Central memory CD8-positive, alpha-beta T cell (primary cell): Measurements from ENCODE around the gene SHC2.

Experiments
- ATAC-seq: fragments of 150-1000 bp; cut with Tn5 transposase; replicated peaks from 2 replicates; pipeline ENCODE4 v1.10.0; 2022; ENCODE audit warnings: mild to moderate bottlenecking, moderate FRiP score, moderate number of reproducible peaks; ENCODE audit not compliant: poor library complexity, severe bottlenecking; ENCODE audit errors: extremely low read depth
- DNase-seq, 2 donors: peaks; one replicate each; pipeline ENCODE4 v3.0.0; 2021; ENCODE audit warnings: low spot score in 2 of 2
- H3K27ac Mint-ChIP-seq: one replicate; pipeline ENCODE4 v1.8.0; 2022; ENCODE audit warnings: low read depth, mild to moderate bottlenecking, moderate library complexity, mixed read lengths
- H3K27me3 Mint-ChIP-seq: one replicate; pipeline ENCODE4 v1.8.0; 2022; ENCODE audit warnings: mixed read lengths
- H3K36me3 Mint-ChIP-seq: one replicate; pipeline ENCODE4 v1.8.0; 2022; ENCODE audit warnings: mild to moderate bottlenecking, moderate library complexity, mixed read lengths; ENCODE audit not compliant: insufficient read depth
- H3K4me1 Mint-ChIP-seq: one replicate; pipeline ENCODE4 v1.8.0; 2022; ENCODE audit warnings: mixed read lengths
- H3K4me3 Mint-ChIP-seq: one replicate; pipeline ENCODE4 v1.8.0; 2022; ENCODE audit warnings: mild to moderate bottlenecking, moderate library complexity, mixed read lengths
- H3K9me3 Mint-ChIP-seq: one replicate; pipeline ENCODE4 v1.8.0; 2022; ENCODE audit warnings: mixed read lengths

The SHC2 gene

GRCh38 chr19:367963-368629 is 92.7 kb downstream of the SHC2 start:
- no peak for DNase-seq
- H3K4me3 Mint-ChIP-seq, result no peak overlapping the region
- H3K27me3 Mint-ChIP-seq, result peaks cover 60% of the 10 kb centered on the region
- no peaks in the 10 kb centered on the region for H3K4me1 Mint-ChIP-seq
- H3K9me3 Mint-ChIP-seq, result no peaks in the 10 kb centered on the region
- no peak for ATAC-seq
- H3K27ac Mint-ChIP-seq, result no peak overlapping the region
- no peaks in the 10 kb centered on the region for H3K36me3 Mint-ChIP-seq

- H3K9me3 Mint-ChIP-seq, result no peaks in the 10 kb centered on the region
- DNase-seq, result no peak
- no peak for ATAC-seq
- no peak overlapping the region for H3K4me3 Mint-ChIP-seq
- no peaks in the 10 kb centered on the region for H3K4me1 Mint-ChIP-seq
- H3K36me3 Mint-ChIP-seq, result no peaks in the 10 kb centered on the region
- peaks cover 60% of the 10 kb centered on the region for H3K27me3 Mint-ChIP-seq
- no peak overlapping the region for H3K27ac Mint-ChIP-seq
These were observed 93.3 kb downstream of the SHC2 start for GRCh38 chr19:367561-367960.

- H3K36me3 Mint-ChIP-seq, result no peaks in the 10 kb centered on the region
- H3K4me1 Mint-ChIP-seq, result no peaks in the 10 kb centered on the region
- no peaks in the 10 kb centered on the region for H3K9me3 Mint-ChIP-seq
- H3K27me3 Mint-ChIP-seq, result peaks cover 59% of the 10 kb centered on the region
- H3K27ac Mint-ChIP-seq, result no peak overlapping the region
- DNase-seq (no peak), ATAC-seq (no peak)
- H3K4me3 Mint-ChIP-seq, result no peak overlapping the region
These were observed 93.9 kb downstream of the SHC2 start for GRCh38 chr19:366951-367350.
